ENCODE results near the gene GLT6D1.
"Not testable (repeated sequence)": the region's sequence is repeated elsewhere in the genome, so short reads cannot be mapped to it uniquely, and the experiment has no call there.

Gene GLT6D1

GRCh38 chr9:135639196-135639595 lies at the start of gene GLT6D1:
Gene GLT6D1 (minus strand): TSS chr9:135639540. CDS start chr9:135639187, 353 bp downstream.
- DNase-seq (ENCODE audit: low read depth in 1 of 2, low spot score in 1 of 2) = no peak

- DNase-seq (ENCODE audit: low read depth in 1 of 2, low spot score in 1 of 2) = no peak
Observed at GRCh38 chr9:135689011-135689410, 49.7 kb upstream of the GLT6D1 start.

GRCh38 chr9:135687216-135687615 lies 47.9 kb upstream of the GLT6D1 start:
- no peak for DNase-seq (ENCODE audit: low read depth in 1 of 2, low spot score in 1 of 2)

- no peak for DNase-seq (ENCODE audit: low read depth in 1 of 2, low spot score in 1 of 2)
Observed at GRCh38 chr9:135684691-135685090, 45.4 kb upstream of the GLT6D1 start.

GRCh38 chr9:135683401-135684034 lies 44.2 kb upstream of the GLT6D1 start:
- DNase-seq (ENCODE audit: low read depth in 1 of 2, low spot score in 1 of 2) = no peak

GRCh38 chr9:135681161-135681560 lies 41.8 kb upstream of the GLT6D1 start:
- no peak for DNase-seq (ENCODE audit: low read depth in 1 of 2, low spot score in 1 of 2)

- no peak for DNase-seq (ENCODE audit: low read depth in 1 of 2, low spot score in 1 of 2)
Observed at GRCh38 chr9:135680056-135680455, 40.7 kb upstream of the GLT6D1 start.

GRCh38 chr9:135678236-135679017 lies 39.1 kb upstream of the GLT6D1 start:
- no peak for DNase-seq (ENCODE audit: low read depth in 1 of 2, low spot score in 1 of 2)

GRCh38 chr9:135677641-135678168 lies 38.4 kb upstream of the GLT6D1 start:
- DNase-seq (ENCODE audit: low read depth in 1 of 2, low spot score in 1 of 2) = no peak

GRCh38 chr9:135676891-135677290 lies 37.6 kb upstream of the GLT6D1 start:
- no peak for DNase-seq (ENCODE audit: low read depth in 1 of 2, low spot score in 1 of 2)

GRCh38 chr9:135674977-135675376 lies 35.6 kb upstream of the GLT6D1 start:
- no peak for DNase-seq (ENCODE audit: low read depth in 1 of 2, low spot score in 1 of 2)

- DNase-seq (ENCODE audit: low read depth in 1 of 2, low spot score in 1 of 2) = no peak
Observed at GRCh38 chr9:135673941-135674340, 34.6 kb upstream of the GLT6D1 start.

GRCh38 chr9:135672786-135673185 lies 33.4 kb upstream of the GLT6D1 start:
- DNase-seq (ENCODE audit: low read depth in 1 of 2, low spot score in 1 of 2) = not testable (repeated sequence)

- no peak for DNase-seq (ENCODE audit: low read depth in 1 of 2, low spot score in 1 of 2)
Observed at GRCh38 chr9:135671591-135672041, 32.3 kb upstream of the GLT6D1 start.

GRCh38 chr9:135670721-135671590 lies 31.6 kb upstream of the GLT6D1 start:
- DNase-seq (ENCODE audit: low read depth in 1 of 2, low spot score in 1 of 2) = no peak

- DNase-seq (ENCODE audit: low read depth in 1 of 2, low spot score in 1 of 2) = no peak
Observed at GRCh38 chr9:135669616-135670285, 30.4 kb upstream of the GLT6D1 start.

GRCh38 chr9:135669018-135669417 lies 29.7 kb upstream of the GLT6D1 start:
- not testable (repeated sequence) for DNase-seq (ENCODE audit: low read depth in 1 of 2, low spot score in 1 of 2)

- no peak for DNase-seq (ENCODE audit: low read depth in 1 of 2, low spot score in 1 of 2)
Observed at GRCh38 chr9:135667463-135668001, 28.2 kb upstream of the GLT6D1 start.

GRCh38 chr9:135666534-135667462 lies 27.5 kb upstream of the GLT6D1 start:
- no peak for DNase-seq (ENCODE audit: low read depth in 1 of 2, low spot score in 1 of 2)

All from stimulated activated CD4-positive, alpha-beta T cell treated with anti-CD3 and anti-CD28 coated beads, Interleukin-15, amount 100 ng/mL, for 1 hour (primary cell).